Esophagus muscularis mucosa (tissue), 4 donors: ENCODE measurements around the gene MAN1A2. TPM values are rescaled to one million over a fixed set of nuclear protein-coding genes. Genes with fewer than 3 reads are reported as not detected.

Experiments used
- DNase-seq: peaks from one replicate; pipeline ENCODE4 v3.0.0-alpha.2; 2017; ENCODE audit errors: extremely low spot score
- H3K27ac ChIP-seq, 4 donors: fragments of 200-600 bp; sonication (generic); replicated peaks in 1 of 4; 1 replicate in 3 of 4; 2 replicates in 1 of 4; pipeline ENCODE4 v1.5.1; 2016 to 2019; ENCODE audit warnings: mild to moderate bottlenecking in 1 of 4
- H3K27me3 ChIP-seq, 4 donors: fragments of 200-600 bp; sonication (generic); one replicate each; pipeline versions ENCODE4 v1.5.1 to v1.6.0; 2016 to 2019
- H3K36me3 ChIP-seq, 4 donors: fragments of 200-600 bp; sonication (generic); one replicate each; pipeline ENCODE4 v1.5.1; 2016 to 2019
- H3K4me1 ChIP-seq, 4 donors: fragments of 200-600 bp; sonication (generic); one replicate each; pipeline ENCODE4 v1.5.1; 2016 to 2019
- H3K4me3 ChIP-seq, 4 donors: fragments of 200-600 bp; sonication (generic); 1 replicate in 2 of 4; 2 replicates in 2 of 4; pipeline ENCODE4 v1.5.1; 2016 to 2019; ENCODE audit warnings: mild to moderate bottlenecking in 4 of 4, moderate library complexity in 1 of 4
- H3K9me3 ChIP-seq, 4 donors: fragments of 200-600 bp; sonication (generic); 1 replicate in 3 of 4; 2 replicates in 1 of 4; pipeline ENCODE4 v1.5.1; 2016 to 2019
- CTCF ChIP-seq, 3 experiments: fragments of 200-600 bp in 2 of 3; fragments of 450-650 bp in 1 of 3; sonication (generic) in 2 of 3; IDR thresholded peaks; one replicate each; pipeline ENCODE4 v1.5.1; 2017 to 2019; ENCODE audit warnings: antibody characterized with exemption in 3 of 3, mild to moderate bottlenecking in 2 of 3, moderate library complexity in 1 of 3
- EP300 ChIP-seq: sonication (generic); formaldehyde crosslinking; IDR thresholded peaks from one replicate; pipeline ENCODE4 v1.6.1; 2017; ENCODE audit warnings: antibody characterized with exemption
- POLR2A ChIP-seq: fragments of 450-650 bp; IDR thresholded peaks from one replicate; pipeline ENCODE4 v1.6.1; 2017; ENCODE audit warnings: antibody characterized with exemption, moderate library complexity, mild to moderate bottlenecking, low read depth
- POLR2AphosphoS5 ChIP-seq, 2 donors: sonication (generic); formaldehyde crosslinking; IDR thresholded peaks; one replicate each; pipeline ENCODE4 v1.6.1; 2017; ENCODE audit warnings: antibody characterized with exemption in 2 of 2
- WGBS: methylation state at CpG from one replicate; pipeline ENCODE4 v1.1.5; 2018; 5-methylcytosine and 5-hydroxymethylcytosine counted together
- intact Hi-C: fragments of 100-400 bp; cut with DNase I; formaldehyde crosslinking; loops from one replicate; pipeline ENCODE4 v1.15.1; 2023
- total RNA-seq, 4 donors: library from RNA; depleted of rRNA; stranded (reverse); fragments of >200 nt; gene quantifications; one replicate each; pipeline versions ENCODE4 v1.1.0 to v1.2.1, GENCODE V29; 2016

Gene MAN1A2
- total RNA-seq, 4 donors from 2014 or later: 45.4 to 51.7 (median 48.3) TPM

- peaks cover 13 to 21% (median 17%) of the 10 kb centered on the region in 4 donors for H3K4me1 ChIP-seq
- no peaks in the 10 kb centered on the region for H3K36me3 ChIP-seq
- no peak for TF ChIP-seq EP300
- no peak for TF ChIP-seq CTCF (IDR thresholded peaks at IDR 0.05)
- TF ChIP-seq POLR2A: no peak
- no peak for TF ChIP-seq POLR2AphosphoS5 (IDR thresholded peaks at IDR 0.05)
- H3K4me3 ChIP-seq: no peak overlapping the region
- H3K27me3 ChIP-seq: no peaks in the 10 kb centered on the region
- intact Hi-C loops: no loop called here
- H3K27ac ChIP-seq: no peak overlapping the region
- DNase-seq: no peak
- no peaks in the 10 kb centered on the region for H3K9me3 ChIP-seq
Measured at GRCh38 chr1:117396636-117397035, 29.4 kb downstream of the MAN1A2 start.

- Histone ChIP-seq H3K9me3 (no peaks in the 10 kb centered on the region), H3K36me3 (peaks cover 0 to 4% (median 0%) of the 10 kb centered on the region in 4 donors), H3K4me1 (no peaks in the 10 kb centered on the region), H3K27ac (no peak overlapping the region), H3K4me3 (no peak overlapping the region), H3K27me3 (no peaks in the 10 kb centered on the region)
- intact Hi-C loops: no loop called here
- no peak for TF ChIP-seq EP300
- TF ChIP-seq POLR2AphosphoS5 (IDR thresholded peaks at IDR 0.05): no peak
- TF ChIP-seq POLR2A: no peak
- no peak for TF ChIP-seq CTCF (IDR thresholded peaks at IDR 0.05)
- WGBS: 80% methylated on average over 6 of the region's 6 CpGs
- DNase-seq: no peak
Measured at GRCh38 chr1:117398957-117399356, 31.7 kb downstream of the MAN1A2 start.

GRCh38 chr1:117401761-117402160 is 34.5 kb downstream of the MAN1A2 start:
- no peak overlapping the region for H3K4me3 ChIP-seq
- no peaks in the 10 kb centered on the region for H3K27me3 ChIP-seq
- H3K9me3 ChIP-seq: no peaks in the 10 kb centered on the region
- intact Hi-C loops: no loop called here
- H3K4me1 ChIP-seq: no peaks in the 10 kb centered on the region
- no peak for TF ChIP-seq CTCF (IDR thresholded peaks at IDR 0.05)
- TF ChIP-seq POLR2AphosphoS5 (IDR thresholded peaks at IDR 0.05): no peak
- no peak for TF ChIP-seq POLR2A
- no peak for TF ChIP-seq EP300
- no peak overlapping the region for H3K27ac ChIP-seq
- peaks cover 0 to 14% (median 6%) of the 10 kb centered on the region in 4 donors for H3K36me3 ChIP-seq
- DNase-seq: no peak

GRCh38 chr1:117403597-117403996 is 36.3 kb downstream of the MAN1A2 start:
- DNase-seq: no peak

More at GRCh38 chr1:117403597-117403996, 36.3 kb downstream of the MAN1A2 start:
- no peak overlapping the region for H3K27ac ChIP-seq
- intact Hi-C loops: no loop called here
- H3K4me1 ChIP-seq: no peaks in the 10 kb centered on the region
- peaks cover 0 to 18% (median 7%) of the 10 kb centered on the region in 4 donors for H3K36me3 ChIP-seq
- WGBS: 98% methylated on average over 3 of the region's 3 CpGs
- TF ChIP-seq POLR2AphosphoS5 (IDR thresholded peaks at IDR 0.05) (no peak), EP300 (no peak), CTCF (IDR thresholded peaks at IDR 0.05) (no peak), POLR2A (no peak)
- H3K27me3 ChIP-seq: no peaks in the 10 kb centered on the region
- no peak overlapping the region for H3K4me3 ChIP-seq
- no peaks in the 10 kb centered on the region for H3K9me3 ChIP-seq
